Spleen (tissue), 11 donors: ENCODE results near the gene TPBG. TPM values are rescaled to one million over a fixed set of nuclear protein-coding genes. Genes with fewer than 3 reads are reported as not detected.

Experiments
- DNase-seq: peaks from one replicate; pipeline ENCODE4 v3.0.0-alpha.2; 2020
- H3K27ac ChIP-seq, 8 donors: fragments of 200-600 bp; sonication (generic) in 7 of 8; 1 replicate in 4 of 8; 2 replicates in 4 of 8; pipeline versions ENCODE4 v1.5.0 to v1.8.0; 2016 to 2021; ENCODE audit warnings: inconsistent platforms in 4 of 8, mild to moderate bottlenecking in 4 of 8, moderate library complexity in 1 of 8
- H3K27me3 ChIP-seq, 7 donors: fragments of 200-600 bp; sonication (generic) in 6 of 7; replicated peaks in 1 of 7; 1 replicate in 4 of 7; 2 replicates in 3 of 7; pipeline versions ENCODE4 v1.5.0 to v1.8.0; 2016 to 2021; ENCODE audit warnings: inconsistent platforms in 3 of 7, mild to moderate bottlenecking in 1 of 7
- H3K36me3 ChIP-seq, 6 donors: fragments of 200-600 bp; sonication (generic) in 5 of 6; 1 replicate in 4 of 6; 2 replicates in 2 of 6; pipeline versions ENCODE4 v1.5.0 to v1.8.0; 2016 to 2021; ENCODE audit warnings: inconsistent platforms in 2 of 6
- H3K4me1 ChIP-seq, 6 donors: fragments of 200-600 bp; sonication (generic) in 5 of 6; 1 replicate in 3 of 6; 2 replicates in 3 of 6; pipeline versions ENCODE4 v1.5.0 to v1.8.0; 2016 to 2021; ENCODE audit warnings: inconsistent platforms in 3 of 6
- H3K4me3 ChIP-seq, 8 donors: fragments of 200-600 bp; sonication (generic) in 7 of 8; 1 replicate in 4 of 8; 2 replicates in 4 of 8; pipeline versions ENCODE4 v1.5.0 to v1.8.0; 2016 to 2021; ENCODE audit warnings: inconsistent platforms in 4 of 8, mild to moderate bottlenecking in 4 of 8, moderate library complexity in 2 of 8
- H3K9me3 ChIP-seq, 8 donors: fragments of 200-600 bp; sonication (generic) in 7 of 8; 1 replicate in 4 of 8; 2 replicates in 4 of 8; pipeline versions ENCODE4 v1.5.0 to v1.8.0; 2016 to 2021; ENCODE audit warnings: inconsistent platforms in 4 of 8
- POLR2A ChIP-seq, 3 donors: fragments of 450-650 bp; IDR thresholded peaks; one replicate each; pipeline ENCODE4 v1.5.1; 2017; ENCODE audit warnings: antibody characterized with exemption in 3 of 3, mild to moderate bottlenecking in 1 of 3
- POLR2AphosphoS5 ChIP-seq, 3 donors: sonication (generic); formaldehyde crosslinking; IDR thresholded peaks; one replicate each; pipeline ENCODE4 v1.5.1; 2017; ENCODE audit warnings: antibody characterized with exemption in 3 of 3
- WGBS, 5 donors: extraction: QIAGEN DNeasy Blood & Tissue Kit in 3 of 5; methylation state at CpG; one replicate each; pipeline versions ENCODE4 v1.1.5 to v1.1.7; 2013 to 2018; 5-methylcytosine and 5-hydroxymethylcytosine counted together
- intact Hi-C: fragments of 100-400 bp; cut with DNase I; formaldehyde crosslinking; loops from one replicate; pipeline ENCODE4 v1.15.0; 2023; ENCODE audit warnings: low total_unique reads
- polyA plus RNA-seq, 3 donors: library from polyadenylated mRNA; stranded (reverse); fragments of 200-250 nt; gene quantifications; one replicate each; pipeline ENCODE4 v1.2.1, GENCODE V29; 2013
- total RNA-seq, 7 donors: library from RNA; depleted of rRNA in 3 of 7; stranded (reverse); fragments of >200 nt in 3 of 7; fragmentation: NEBNext Ultra II Directional in 4 of 7; extraction: Animal tissue kit (Norgen Biotek cat#: 25700) in 4 of 7; gene quantifications; one replicate each; pipeline versions ENCODE4 v1.1.0 to v1.2.1, GENCODE V29; 2016 to 2021
- TF ChIP-seq, protein P1 (sequence below), 11 experiments: fragments of 200-600 bp in 7 of 11; fragments of 450-650 bp in 4 of 11; sonication (generic) in 4 of 11; IDR thresholded peaks in 8 of 11; conservative IDR thresholded peaks in 3 of 11; 1 replicate in 7 of 11; 2 replicates in 4 of 11; pipeline versions ENCODE4 v1.4.0 to v1.8.0; 2016 to 2021; ENCODE audit warnings: antibody characterized with exemption in 11 of 11, inconsistent platforms in 4 of 11, mild to moderate bottlenecking in 1 of 11
- donor health status: healthy with polysubstance abuse.
- donor health status: DM: no; HTN: no; CAD: no; lungs with moderate emphysema.
- donor health status: DM: no; HTN: no; CAD: no.
- donor health status: Bipolar disorder and iron deficiency.
- donor health status: healthy.
- donor health status: DM: no; HTN: no; CAD: no.
- donor health status: DM: yes; HTN: yes; CAD: no.

TPBG gene
- total and polyA plus RNA-seq, 10 donors: 2.5 to 21.6 (median 12.2) TPM

DNA sequence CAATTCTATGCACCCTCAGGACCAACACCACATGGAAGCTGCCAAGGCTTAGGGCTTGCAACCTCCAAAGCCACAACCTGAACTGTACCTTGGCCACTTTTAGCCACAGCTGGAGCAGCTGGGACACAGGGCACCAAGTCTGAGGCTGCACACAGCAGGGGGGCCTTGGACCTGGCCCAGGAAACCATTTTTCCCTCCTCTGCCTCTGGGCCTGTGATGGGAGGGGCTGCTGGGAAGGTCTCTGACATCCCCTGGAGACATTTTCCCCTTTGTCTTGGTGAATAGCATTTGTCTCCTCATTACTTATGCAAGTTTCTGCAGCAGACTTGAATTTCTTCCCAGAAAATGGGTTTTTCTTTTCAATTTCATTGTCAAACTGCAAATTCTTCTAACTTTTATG lies 13.0 kb downstream of the TPBG start:
- TF ChIP-seq, protein P1, sequence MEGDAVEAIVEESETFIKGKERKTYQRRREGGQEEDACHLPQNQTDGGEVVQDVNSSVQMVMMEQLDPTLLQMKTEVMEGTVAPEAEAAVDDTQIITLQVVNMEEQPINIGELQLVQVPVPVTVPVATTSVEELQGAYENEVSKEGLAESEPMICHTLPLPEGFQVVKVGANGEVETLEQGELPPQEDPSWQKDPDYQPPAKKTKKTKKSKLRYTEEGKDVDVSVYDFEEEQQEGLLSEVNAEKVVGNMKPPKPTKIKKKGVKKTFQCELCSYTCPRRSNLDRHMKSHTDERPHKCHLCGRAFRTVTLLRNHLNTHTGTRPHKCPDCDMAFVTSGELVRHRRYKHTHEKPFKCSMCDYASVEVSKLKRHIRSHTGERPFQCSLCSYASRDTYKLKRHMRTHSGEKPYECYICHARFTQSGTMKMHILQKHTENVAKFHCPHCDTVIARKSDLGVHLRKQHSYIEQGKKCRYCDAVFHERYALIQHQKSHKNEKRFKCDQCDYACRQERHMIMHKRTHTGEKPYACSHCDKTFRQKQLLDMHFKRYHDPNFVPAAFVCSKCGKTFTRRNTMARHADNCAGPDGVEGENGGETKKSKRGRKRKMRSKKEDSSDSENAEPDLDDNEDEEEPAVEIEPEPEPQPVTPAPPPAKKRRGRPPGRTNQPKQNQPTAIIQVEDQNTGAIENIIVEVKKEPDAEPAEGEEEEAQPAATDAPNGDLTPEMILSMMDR (IDR thresholded peaks at IDR 0.05 in 8 of 11, conservative IDR thresholded peaks at IDR 0.05 in 3 of 11): no peak
- TF ChIP-seq POLR2AphosphoS5 (IDR thresholded peaks at IDR 0.05) (no peak), POLR2A (IDR thresholded peaks at IDR 0.05) (no peak)
- no peaks in the 10 kb centered on the region for H3K27me3 ChIP-seq
- no peak for DNase-seq
- intact Hi-C loops: no loop called here
- H3K9me3 ChIP-seq: no peaks in the 10 kb centered on the region
- H3K4me3 ChIP-seq: no peak overlapping the region
- no peaks in the 10 kb centered on the region for H3K36me3 ChIP-seq
- no peak overlapping the region for H3K27ac ChIP-seq
- H3K4me1 ChIP-seq: no peaks in the 10 kb centered on the region

DNA sequence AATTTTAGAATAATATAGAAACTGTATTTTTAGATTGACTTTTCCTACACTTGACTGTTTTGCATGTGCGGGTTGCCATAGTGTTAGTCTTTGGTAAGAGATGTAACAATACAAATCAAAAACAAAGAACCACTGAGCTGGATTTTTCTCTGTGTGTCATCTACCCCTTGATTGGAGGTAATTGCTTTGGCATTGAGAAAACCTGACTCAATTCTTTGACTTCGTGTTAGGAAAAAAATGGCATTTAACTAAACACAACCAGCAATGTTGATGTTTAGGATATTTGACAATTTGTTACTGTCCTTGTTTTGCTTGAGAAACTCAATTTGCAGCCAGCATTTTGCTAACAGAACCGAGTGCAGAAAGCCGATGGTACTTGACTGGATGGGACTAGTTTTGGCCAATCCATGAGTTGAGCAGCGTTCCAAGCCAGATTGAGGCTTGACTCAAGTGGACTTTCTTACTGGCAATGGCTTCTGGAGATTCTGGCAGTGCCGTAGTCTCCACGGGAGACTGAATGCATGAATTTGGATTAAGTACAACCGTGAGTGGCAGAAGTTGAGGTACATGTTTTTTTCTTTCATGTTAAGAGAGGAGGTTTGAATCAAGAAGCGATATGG lies 17.1 kb downstream of the TPBG start:
- Histone ChIP-seq H3K4me1 (no peaks in the 10 kb centered on the region), H3K9me3 (no peaks in the 10 kb centered on the region), H3K27ac (no peak overlapping the region), H3K27me3 (no peaks in the 10 kb centered on the region), H3K36me3 (no peaks in the 10 kb centered on the region), H3K4me3 (no peak overlapping the region)
- TF ChIP-seq POLR2AphosphoS5 (IDR thresholded peaks at IDR 0.05) (no peak), POLR2A (IDR thresholded peaks at IDR 0.05) (no peak)
- TF ChIP-seq, protein P1 (IDR thresholded peaks at IDR 0.05 in 8 of 11, conservative IDR thresholded peaks at IDR 0.05 in 3 of 11): no peak
- intact Hi-C loops: no loop called here
- no peak for DNase-seq
- WGBS, 5 donors: 86 to 92% (median 89%) methylated on average over 9 of the region's 9 CpGs

DNA sequence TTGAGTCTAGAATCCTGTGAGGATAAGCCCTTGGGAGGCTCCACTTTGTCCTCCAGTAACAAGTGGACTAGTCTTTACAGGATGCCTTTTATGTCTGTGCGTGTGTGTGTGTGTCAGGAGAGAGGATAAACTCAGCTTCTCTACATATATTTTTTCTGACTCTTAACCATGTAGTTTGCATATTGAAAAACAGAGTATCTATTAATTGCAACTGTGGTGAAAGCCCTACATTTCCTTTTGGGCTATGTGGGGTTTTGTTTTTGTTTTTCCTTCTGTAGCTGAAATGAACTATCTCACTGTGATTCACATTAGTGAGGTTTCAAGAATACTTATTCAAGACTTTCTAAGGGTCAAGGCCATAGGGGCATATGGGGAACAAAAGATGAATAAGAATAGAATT lies 17.7 kb downstream of the TPBG start:
- Histone ChIP-seq H3K27ac (no peak overlapping the region), H3K4me3 (no peak overlapping the region), H3K9me3 (no peaks in the 10 kb centered on the region), H3K27me3 (no peaks in the 10 kb centered on the region), H3K36me3 (no peaks in the 10 kb centered on the region), H3K4me1 (no peaks in the 10 kb centered on the region)
- no peak for DNase-seq
- intact Hi-C loops: no loop called here
- WGBS, 5 donors: 75 to 90% (median 86%) methylated on average over 1 of the region's 1 CpG
- TF ChIP-seq POLR2A (IDR thresholded peaks at IDR 0.05) (no peak), POLR2AphosphoS5 (IDR thresholded peaks at IDR 0.05) (no peak)
- TF ChIP-seq, protein P1 (IDR thresholded peaks at IDR 0.05 in 8 of 11, conservative IDR thresholded peaks at IDR 0.05 in 3 of 11): no peak

DNA sequence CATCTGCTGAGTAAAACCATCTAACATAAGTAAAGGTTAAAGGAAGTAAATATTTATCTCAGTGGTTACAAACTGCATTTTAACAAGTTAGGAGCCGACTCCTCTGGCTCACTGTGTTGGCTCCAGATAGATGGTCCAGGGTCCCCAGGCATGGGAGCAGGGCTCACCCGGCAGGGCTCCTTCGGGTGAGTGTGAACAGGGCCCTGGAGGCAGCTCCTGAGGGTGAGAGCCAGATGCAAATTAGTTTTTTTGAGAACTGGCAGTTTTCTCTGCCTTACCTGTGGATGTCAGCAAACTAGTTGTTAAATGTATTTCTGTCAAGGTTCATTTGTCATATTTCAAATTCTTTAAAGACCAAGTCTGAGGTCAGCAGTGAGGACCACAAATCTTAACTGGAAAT lies 21.5 kb downstream of the TPBG start:
- Histone ChIP-seq H3K4me3 (no peak overlapping the region), H3K36me3 (no peaks in the 10 kb centered on the region), H3K4me1 (no peaks in the 10 kb centered on the region), H3K27ac (no peak overlapping the region), H3K27me3 (no peaks in the 10 kb centered on the region), H3K9me3 (no peaks in the 10 kb centered on the region)
- WGBS, 5 donors: 48 to 69% (median 57%) methylated on average over 3 of the region's 3 CpGs
- TF ChIP-seq POLR2AphosphoS5 (IDR thresholded peaks at IDR 0.05) (no peak), POLR2A (IDR thresholded peaks at IDR 0.05) (no peak)
- TF ChIP-seq, protein P1 (IDR thresholded peaks at IDR 0.05 in 8 of 11, conservative IDR thresholded peaks at IDR 0.05 in 3 of 11): no peak
- no peak for DNase-seq
- intact Hi-C loops: no loop called here
